DOHH2 (cell line): ENCODE data around the gene CDK14.

Experiments used
- H3F3A ChIP-seq: fragments of 200-600 bp; sonication (generic), shearing (Covaris generic); 2 replicates; pipeline ENCODE4 v1.6.0; 2016; ENCODE audit warnings: antibody characterized with exemption, mild to moderate bottlenecking; ENCODE audit not compliant: control insufficient read depth, insufficient read depth
- H3K27ac ChIP-seq: fragments of 200-600 bp; sonication (generic); 2 replicates; pipeline ENCODE4 v1.5.1; 2014; ENCODE audit warnings: low read depth, mild to moderate bottlenecking, low read length, moderate library complexity
- H3K27me3 ChIP-seq: fragments of 200-600 bp; sonication (generic); 2 replicates; pipeline ENCODE4 v1.6.1; 2014; ENCODE audit warnings: mild to moderate bottlenecking, low read length, mixed read lengths; ENCODE audit not compliant: control insufficient read depth
- H3K36me3 ChIP-seq: fragments of 200-600 bp; sonication (generic); 2 replicates; pipeline ENCODE4 v1.6.1; 2014; ENCODE audit warnings: mild to moderate bottlenecking, low read length, moderate library complexity, mixed read lengths; ENCODE audit not compliant: control insufficient read depth
- H3K4me1 ChIP-seq: fragments of 200-600 bp; sonication (generic); 2 replicates; pipeline ENCODE4 v1.6.1; 2014; ENCODE audit warnings: mild to moderate bottlenecking, low read length, mixed read lengths; ENCODE audit not compliant: control insufficient read depth
- H3K4me2 ChIP-seq: fragments of 200-600 bp; sonication (generic); 2 replicates; pipeline ENCODE4 v1.6.0; 2014; ENCODE audit warnings: mild to moderate bottlenecking, low read length, moderate library complexity
- H3K4me3 ChIP-seq: fragments of 200-600 bp; sonication (generic); 2 replicates; pipeline ENCODE4 v1.5.1; 2014; ENCODE audit warnings: mild to moderate bottlenecking, low read length, mixed read lengths
- H3K79me2 ChIP-seq: fragments of 200-600 bp; sonication (generic); 2 replicates; pipeline ENCODE4 v1.6.1; 2014; ENCODE audit warnings: mild to moderate bottlenecking, low read length, mixed read lengths; ENCODE audit not compliant: control insufficient read depth
- H3K9me2 ChIP-seq: fragments of 200-600 bp; sonication (generic); replicated peaks from 2 replicates; pipeline ENCODE4 v1.6.1; 2014; ENCODE audit warnings: mild to moderate bottlenecking, low read length, mixed read lengths; ENCODE audit not compliant: control insufficient read depth
- H3K9me3 ChIP-seq: fragments of 200-600 bp; sonication (generic); 2 replicates; pipeline ENCODE4 v1.6.1; 2014; ENCODE audit warnings: antibody characterized with exemption, low read length, mixed read lengths; ENCODE audit not compliant: control insufficient read depth, insufficient read depth
- H4K20me1 ChIP-seq: fragments of 200-600 bp; sonication (generic); 2 replicates; pipeline ENCODE4 v1.6.0; 2014; ENCODE audit warnings: low read depth, mild to moderate bottlenecking, antibody characterized with exemption, low read length, moderate library complexity; ENCODE audit not compliant: control insufficient read depth, insufficient read depth
- CTCF ChIP-seq: fragments of 200-600 bp; sonication (generic); IDR thresholded peaks from one replicate; pipeline ENCODE4 v1.5.1; 2014; ENCODE audit warnings: antibody characterized with exemption, mild to moderate bottlenecking, low read depth, low read length; ENCODE audit not compliant: poor library complexity, severe bottlenecking
- EZH2phosphoT487 ChIP-seq: fragments of 200-600 bp; sonication (generic); IDR thresholded peaks from 2 replicates; pipeline ENCODE4 v1.6.1; 2017; ENCODE audit warnings: borderline replicate concordance, mild to moderate bottlenecking, antibody characterized with exemption, low read length, moderate library complexity, mixed read lengths

The CDK14 gene

GRCh38 chr7:90824386-90825307, 228.5 kb downstream of the CDK14 start:
- peaks cover 21% of the 10 kb centered on the region; the same call in 1 of the 2 replicates for H3K9me3 ChIP-seq
- no peak overlapping the region for H3K4me3 ChIP-seq
- peaks cover 61% of the 10 kb centered on the region for H3K36me3 ChIP-seq
- peaks cover 33% of the 10 kb centered on the region for H3K79me2 ChIP-seq
- H3F3A ChIP-seq: no peaks in the 10 kb centered on the region
- H3K9me2 ChIP-seq: no peaks in the 10 kb centered on the region
- H4K20me1 ChIP-seq: no peaks in the 10 kb centered on the region
- no peaks in the 10 kb centered on the region for H3K27me3 ChIP-seq
- H3K4me2 ChIP-seq: no peak overlapping the region
- H3K27ac ChIP-seq: no peak overlapping the region
- H3K4me1 ChIP-seq: no peaks in the 10 kb centered on the region
- TF ChIP-seq CTCF (no peak), EZH2phosphoT487 (no peak)

- no peak overlapping the region for H3K4me3 ChIP-seq
- H3K9me3 ChIP-seq: peaks cover 26% of the 10 kb centered on the region; the same call in 1 of the 2 replicates
- H3K9me2 ChIP-seq: no peaks in the 10 kb centered on the region
- H3K79me2 ChIP-seq: peaks cover 31% of the 10 kb centered on the region
- H3K27me3 ChIP-seq: no peaks in the 10 kb centered on the region
- H4K20me1 ChIP-seq: no peaks in the 10 kb centered on the region
- H3K4me1 ChIP-seq: no peaks in the 10 kb centered on the region
- H3K4me2 ChIP-seq: no peak overlapping the region
- no peak overlapping the region for H3K27ac ChIP-seq
- no peaks in the 10 kb centered on the region for H3F3A ChIP-seq
- TF ChIP-seq CTCF: no peak
- no peak for TF ChIP-seq EZH2phosphoT487
- peaks cover 68% of the 10 kb centered on the region for H3K36me3 ChIP-seq
Observed at GRCh38 chr7:90825779-90826178, 229.7 kb downstream of the CDK14 start.

GRCh38 chr7:90828601-90829000, 232.5 kb downstream of the CDK14 start:
- H3K4me3 ChIP-seq: no peak overlapping the region
- H3K9me3 ChIP-seq: peaks cover 26% of the 10 kb centered on the region; the same call in 1 of the 2 replicates
- TF ChIP-seq EZH2phosphoT487: no peak
- TF ChIP-seq CTCF: no peak
- no peaks in the 10 kb centered on the region for H4K20me1 ChIP-seq
- H3K4me1 ChIP-seq: no peaks in the 10 kb centered on the region
- no peaks in the 10 kb centered on the region for H3K27me3 ChIP-seq
- H3K4me2 ChIP-seq: no peak overlapping the region
- H3K79me2 ChIP-seq: peaks cover 23% of the 10 kb centered on the region
- no peaks in the 10 kb centered on the region for H3F3A ChIP-seq
- H3K36me3 ChIP-seq: peaks cover 55% of the 10 kb centered on the region
- no peaks in the 10 kb centered on the region for H3K9me2 ChIP-seq
- no peak overlapping the region for H3K27ac ChIP-seq
